ENCODE measurements around the gene PPP2R3C.

DNA sequence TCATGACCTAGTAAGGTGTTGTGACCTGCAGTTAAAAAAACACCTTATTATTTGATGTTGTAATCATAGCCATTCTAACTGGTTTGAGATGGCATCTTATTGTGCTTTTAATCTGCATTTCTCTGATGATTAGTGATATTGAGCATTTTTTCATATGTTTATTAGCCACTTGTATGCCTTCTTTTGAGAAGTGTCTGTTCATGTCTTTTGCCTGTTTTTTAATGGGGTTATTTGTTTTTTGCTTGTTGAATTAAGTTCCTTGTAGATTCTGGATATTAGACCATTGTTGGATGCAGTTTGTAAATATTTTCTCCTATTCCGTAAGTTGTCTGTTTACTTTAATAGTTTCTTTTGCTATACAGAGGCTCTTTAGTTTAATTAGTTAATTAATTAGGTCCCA lies 41.6 kb upstream of the PPP2R3C start:
- TF ChIP-seq ZNF274 (IDR thresholded peaks at IDR 0.05; ENCODE audit: low read depth, low read length) (no peak), YY1 (IDR thresholded peaks at IDR 0.05; ENCODE audit: insufficient read depth, insufficient read length) (no peak), SUZ12 (IDR thresholded peaks at IDR 0.05; ENCODE audit: extremely low read depth, insufficient read depth, insufficient read length) (no peak)
